Liver (tissue), 9 donors: ENCODE results near the gene RNASE7. TPM values are rescaled to one million over a fixed set of nuclear protein-coding genes. Genes with fewer than 3 reads are reported as not detected.

Experiments used
- DNase-seq: peaks from one replicate; pipeline ENCODE4 v3.0.0-alpha.2; 2017; ENCODE audit warnings: low spot score
- H3K27ac ChIP-seq, 2 donors: one replicate each; pipeline ENCODE4 v1.7.0; 2013; ENCODE audit warnings: inconsistent platforms in 2 of 2, low read length in 2 of 2, control low read depth in 1 of 2, low read depth in 1 of 2, mild to moderate bottlenecking in 1 of 2
- H3K27me3 ChIP-seq, 4 donors: one replicate each; pipeline versions ENCODE4 v1.6.1 to v1.7.0; 2013; ENCODE audit warnings: low read length in 3 of 4, inconsistent platforms in 1 of 4, mild to moderate bottlenecking in 1 of 4, moderate library complexity in 1 of 4; ENCODE audit not compliant: control insufficient read depth in 4 of 4, insufficient read depth in 4 of 4
- H3K36me3 ChIP-seq, 4 donors: one replicate each; pipeline versions ENCODE4 v1.6.1 to v1.7.0; 2013; ENCODE audit warnings: low read length in 3 of 4, mild to moderate bottlenecking in 3 of 4, low read depth in 1 of 4, moderate library complexity in 1 of 4; ENCODE audit not compliant: control insufficient read depth in 4 of 4, insufficient read depth in 3 of 4
- H3K4me1 ChIP-seq, 4 donors: one replicate each; pipeline versions ENCODE4 v1.6.1 to v1.7.0; 2013; ENCODE audit warnings: low read length in 3 of 4, mild to moderate bottlenecking in 3 of 4, moderate library complexity in 1 of 4; ENCODE audit not compliant: control insufficient read depth in 4 of 4, insufficient read depth in 4 of 4
- H3K4me3 ChIP-seq, 3 donors: one replicate each; pipeline versions ENCODE4 v1.6.1 to v1.7.0; 2013; ENCODE audit warnings: low read length in 3 of 3, control low read depth in 1 of 3, low read depth in 1 of 3, mild to moderate bottlenecking in 1 of 3
- H3K9ac ChIP-seq, 2 donors: one replicate each; pipeline ENCODE4 v1.7.0; 2013; ENCODE audit warnings: low read length in 2 of 2, mild to moderate bottlenecking in 2 of 2, moderate library complexity in 2 of 2, control low read depth in 1 of 2, low read depth in 1 of 2
- H3K9me3 ChIP-seq, 4 donors: one replicate each; pipeline versions ENCODE4 v1.6.1 to v1.7.0; 2013; ENCODE audit warnings: low read length in 3 of 4; ENCODE audit not compliant: control insufficient read depth in 4 of 4
- EGR1 ChIP-seq, 2 donors: IDR thresholded peaks; 2 replicates each; pipeline ENCODE4 v1.6.1; 2016 to 2018; ENCODE audit warnings: antibody characterized with exemption in 2 of 2, low read depth in 2 of 2
- FOXA1 ChIP-seq: IDR thresholded peaks from 2 replicates; pipeline ENCODE4 v1.6.1; 2016; ENCODE audit warnings: antibody characterized with exemption
- FOXA2 ChIP-seq: IDR thresholded peaks from 2 replicates; pipeline ENCODE4 v1.6.1; 2016; ENCODE audit warnings: antibody characterized with exemption
- GABPA ChIP-seq, 2 donors: IDR thresholded peaks in 1 of 2; conservative IDR thresholded peaks in 1 of 2; 2 replicates each; pipeline ENCODE4 v1.6.1; 2016; ENCODE audit warnings: antibody characterized with exemption in 2 of 2, mild to moderate bottlenecking in 1 of 2, moderate library complexity in 1 of 2
- HNF4A ChIP-seq, 2 donors: conservative IDR thresholded peaks; 2 replicates each; pipeline ENCODE4 v1.6.1; 2016; ENCODE audit warnings: antibody characterized with exemption in 2 of 2, mild to moderate bottlenecking in 2 of 2
- HNF4G ChIP-seq: IDR thresholded peaks from 2 replicates; pipeline ENCODE4 v1.6.1; 2016; ENCODE audit warnings: antibody characterized with exemption
- JUND ChIP-seq, 2 donors: IDR thresholded peaks; 2 replicates each; pipeline ENCODE4 v1.6.1; 2016; ENCODE audit warnings: antibody characterized with exemption in 2 of 2
- NR2F2 ChIP-seq: IDR thresholded peaks from 2 replicates; pipeline ENCODE4 v1.6.1; 2016; ENCODE audit warnings: antibody characterized with exemption
- RAD21 ChIP-seq, 2 donors: IDR thresholded peaks; 2 replicates each; pipeline ENCODE4 v1.6.1; 2016; ENCODE audit warnings: antibody characterized with exemption in 2 of 2, mild to moderate bottlenecking in 2 of 2
- RXRA ChIP-seq, 2 donors: IDR thresholded peaks; 2 replicates each; pipeline ENCODE4 v1.6.1; 2017 to 2018; ENCODE audit warnings: antibody characterized with exemption in 2 of 2, mild to moderate bottlenecking in 1 of 2
- SP1 ChIP-seq: IDR thresholded peaks from 2 replicates; pipeline ENCODE4 v1.6.1; 2018; ENCODE audit warnings: antibody characterized with exemption, mild to moderate bottlenecking
- TAF1 ChIP-seq: conservative IDR thresholded peaks from 2 replicates; pipeline ENCODE4 v1.6.1; 2016; ENCODE audit warnings: antibody characterized with exemption, mild to moderate bottlenecking
- YY1 ChIP-seq: IDR thresholded peaks from 2 replicates; pipeline ENCODE4 v1.6.1; 2016; ENCODE audit warnings: antibody characterized with exemption, mild to moderate bottlenecking
- WGBS: extraction: QIAGEN DNeasy Blood & Tissue Kit; methylation state at CpG from one replicate; pipeline ENCODE4 v1.1.7; 2013; 5-methylcytosine and 5-hydroxymethylcytosine counted together
- polyA plus RNA-seq, 2 donors: library from polyadenylated mRNA; stranded (reverse) in 1 of 2; unstranded in 1 of 2; fragments of 200-250 nt in 1 of 2; fragments of >200 nt in 1 of 2; fragmentation: Nextera tagmentation in 1 of 2; extraction: Ambion mirVana in 1 of 2; gene quantifications; one replicate each; pipeline versions ENCODE4 v1.2.1 to v1.2.3, GENCODE V29; 2013 to 2015
- total RNA-seq, 2 donors: library from RNA; depleted of rRNA; stranded (reverse); fragments of >200 nt; gene quantifications; one replicate each; pipeline ENCODE4 v1.2.3, GENCODE V29; 2014
- TF ChIP-seq, protein P1 (sequence below): IDR thresholded peaks from 2 replicates; pipeline ENCODE4 v1.6.1; 2016; ENCODE audit warnings: antibody characterized with exemption, mild to moderate bottlenecking
- TF ChIP-seq, protein P2 (sequence below): IDR thresholded peaks from 2 replicates; pipeline ENCODE4 v1.6.1; 2016; ENCODE audit warnings: antibody characterized with exemption
- TF ChIP-seq, protein P3 (sequence below): fragments of 150-350 bp; IDR thresholded peaks from 2 replicates; pipeline ENCODE4 v1.5.1; 2017; ENCODE audit warnings: improper control_type of control experiment, low read depth, low read length; ENCODE audit not compliant: missing input control
- TF ChIP-seq, protein P4 (sequence below): IDR thresholded peaks from 2 replicates; pipeline ENCODE4 v1.6.1; 2016; ENCODE audit warnings: antibody characterized with exemption
- TF ChIP-seq, protein P5 (sequence below): IDR thresholded peaks from 2 replicates; pipeline ENCODE4 v1.6.1; 2016; ENCODE audit warnings: antibody characterized with exemption
- donor health status: healthy.
- donor health status: healthy.
- donor health status: healthy.
- donor health status: healthy.
- donor health status: healthy.

RNASE7 gene
- total and polyA plus RNA-seq, 4 donors = 0.11 to 0.33 (median 0.12) TPM; not detected in 1

DNA sequence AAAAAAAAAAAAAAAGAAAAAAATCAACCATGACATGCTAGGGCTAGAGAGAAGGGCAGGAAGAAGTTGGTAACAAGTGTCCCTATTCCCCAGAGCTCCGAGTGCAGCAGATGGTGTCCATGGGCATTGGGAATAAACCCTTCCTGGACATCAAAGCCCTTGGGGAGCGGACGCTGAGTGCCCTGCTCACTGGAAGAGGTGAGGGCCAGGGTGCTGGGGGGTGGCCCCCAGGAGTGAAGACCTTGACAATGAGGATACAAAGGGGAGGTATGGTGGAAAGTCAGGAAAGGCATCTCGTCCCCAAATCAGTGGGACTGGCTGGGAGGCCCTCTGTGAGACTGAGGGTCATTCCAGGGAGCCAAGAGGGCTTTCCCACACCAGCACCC lies 44.7 kb downstream of the RNASE7 start:
- no peak overlapping the region for H3K4me3 ChIP-seq
- H3K27me3 ChIP-seq = no peaks in the 10 kb centered on the region
- H3K36me3 ChIP-seq = peaks cover 15 to 49% (median 36%) of the 10 kb centered on the region in 4 donors
- H3K4me1 ChIP-seq = peaks cover 9 to 29% (median 18%) of the 10 kb centered on the region in 4 donors
- no peak overlapping the region for H3K9ac ChIP-seq
- no peak overlapping the region for H3K27ac ChIP-seq
- H3K9me3 ChIP-seq = no peaks in the 10 kb centered on the region
- TF ChIP-seq HNF4A (conservative IDR thresholded peaks at IDR 0.05) = no peak
- no peak for TF ChIP-seq GABPA (IDR thresholded peaks at IDR 0.05 in 1 of 2, conservative IDR thresholded peaks at IDR 0.05 in 1 of 2)
- TF ChIP-seq HNF4G = no peak
- TF ChIP-seq EGR1 (IDR thresholded peaks at IDR 0.05; ENCODE audit: low read depth in 2 of 2) = no peak
- no peak for TF ChIP-seq TAF1
- no peak for TF ChIP-seq RAD21 (IDR thresholded peaks at IDR 0.05)
- TF ChIP-seq SP1 = no peak
- TF ChIP-seq RXRA (IDR thresholded peaks at IDR 0.05) = no peak
- TF ChIP-seq, protein P1, sequence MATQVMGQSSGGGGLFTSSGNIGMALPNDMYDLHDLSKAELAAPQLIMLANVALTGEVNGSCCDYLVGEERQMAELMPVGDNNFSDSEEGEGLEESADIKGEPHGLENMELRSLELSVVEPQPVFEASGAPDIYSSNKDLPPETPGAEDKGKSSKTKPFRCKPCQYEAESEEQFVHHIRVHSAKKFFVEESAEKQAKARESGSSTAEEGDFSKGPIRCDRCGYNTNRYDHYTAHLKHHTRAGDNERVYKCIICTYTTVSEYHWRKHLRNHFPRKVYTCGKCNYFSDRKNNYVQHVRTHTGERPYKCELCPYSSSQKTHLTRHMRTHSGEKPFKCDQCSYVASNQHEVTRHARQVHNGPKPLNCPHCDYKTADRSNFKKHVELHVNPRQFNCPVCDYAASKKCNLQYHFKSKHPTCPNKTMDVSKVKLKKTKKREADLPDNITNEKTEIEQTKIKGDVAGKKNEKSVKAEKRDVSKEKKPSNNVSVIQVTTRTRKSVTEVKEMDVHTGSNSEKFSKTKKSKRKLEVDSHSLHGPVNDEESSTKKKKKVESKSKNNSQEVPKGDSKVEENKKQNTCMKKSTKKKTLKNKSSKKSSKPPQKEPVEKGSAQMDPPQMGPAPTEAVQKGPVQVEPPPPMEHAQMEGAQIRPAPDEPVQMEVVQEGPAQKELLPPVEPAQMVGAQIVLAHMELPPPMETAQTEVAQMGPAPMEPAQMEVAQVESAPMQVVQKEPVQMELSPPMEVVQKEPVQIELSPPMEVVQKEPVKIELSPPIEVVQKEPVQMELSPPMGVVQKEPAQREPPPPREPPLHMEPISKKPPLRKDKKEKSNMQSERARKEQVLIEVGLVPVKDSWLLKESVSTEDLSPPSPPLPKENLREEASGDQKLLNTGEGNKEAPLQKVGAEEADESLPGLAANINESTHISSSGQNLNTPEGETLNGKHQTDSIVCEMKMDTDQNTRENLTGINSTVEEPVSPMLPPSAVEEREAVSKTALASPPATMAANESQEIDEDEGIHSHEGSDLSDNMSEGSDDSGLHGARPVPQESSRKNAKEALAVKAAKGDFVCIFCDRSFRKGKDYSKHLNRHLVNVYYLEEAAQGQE = no peak
- TF ChIP-seq, protein P2, sequence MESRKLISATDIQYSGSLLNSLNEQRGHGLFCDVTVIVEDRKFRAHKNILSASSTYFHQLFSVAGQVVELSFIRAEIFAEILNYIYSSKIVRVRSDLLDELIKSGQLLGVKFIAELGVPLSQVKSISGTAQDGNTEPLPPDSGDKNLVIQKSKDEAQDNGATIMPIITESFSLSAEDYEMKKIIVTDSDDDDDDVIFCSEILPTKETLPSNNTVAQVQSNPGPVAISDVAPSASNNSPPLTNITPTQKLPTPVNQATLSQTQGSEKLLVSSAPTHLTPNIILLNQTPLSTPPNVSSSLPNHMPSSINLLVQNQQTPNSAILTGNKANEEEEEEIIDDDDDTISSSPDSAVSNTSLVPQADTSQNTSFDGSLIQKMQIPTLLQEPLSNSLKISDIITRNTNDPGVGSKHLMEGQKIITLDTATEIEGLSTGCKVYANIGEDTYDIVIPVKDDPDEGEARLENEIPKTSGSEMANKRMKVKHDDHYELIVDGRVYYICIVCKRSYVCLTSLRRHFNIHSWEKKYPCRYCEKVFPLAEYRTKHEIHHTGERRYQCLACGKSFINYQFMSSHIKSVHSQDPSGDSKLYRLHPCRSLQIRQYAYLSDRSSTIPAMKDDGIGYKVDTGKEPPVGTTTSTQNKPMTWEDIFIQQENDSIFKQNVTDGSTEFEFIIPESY = no peak
- no peak for TF ChIP-seq NR2F2
- TF ChIP-seq, protein P3, sequence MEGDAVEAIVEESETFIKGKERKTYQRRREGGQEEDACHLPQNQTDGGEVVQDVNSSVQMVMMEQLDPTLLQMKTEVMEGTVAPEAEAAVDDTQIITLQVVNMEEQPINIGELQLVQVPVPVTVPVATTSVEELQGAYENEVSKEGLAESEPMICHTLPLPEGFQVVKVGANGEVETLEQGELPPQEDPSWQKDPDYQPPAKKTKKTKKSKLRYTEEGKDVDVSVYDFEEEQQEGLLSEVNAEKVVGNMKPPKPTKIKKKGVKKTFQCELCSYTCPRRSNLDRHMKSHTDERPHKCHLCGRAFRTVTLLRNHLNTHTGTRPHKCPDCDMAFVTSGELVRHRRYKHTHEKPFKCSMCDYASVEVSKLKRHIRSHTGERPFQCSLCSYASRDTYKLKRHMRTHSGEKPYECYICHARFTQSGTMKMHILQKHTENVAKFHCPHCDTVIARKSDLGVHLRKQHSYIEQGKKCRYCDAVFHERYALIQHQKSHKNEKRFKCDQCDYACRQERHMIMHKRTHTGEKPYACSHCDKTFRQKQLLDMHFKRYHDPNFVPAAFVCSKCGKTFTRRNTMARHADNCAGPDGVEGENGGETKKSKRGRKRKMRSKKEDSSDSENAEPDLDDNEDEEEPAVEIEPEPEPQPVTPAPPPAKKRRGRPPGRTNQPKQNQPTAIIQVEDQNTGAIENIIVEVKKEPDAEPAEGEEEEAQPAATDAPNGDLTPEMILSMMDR = no peak
- no peak for TF ChIP-seq YY1
- TF ChIP-seq FOXA1 = no peak
- TF ChIP-seq FOXA2 = no peak
- no peak for TF ChIP-seq JUND (IDR thresholded peaks at IDR 0.05)
- TF ChIP-seq, protein P4, sequence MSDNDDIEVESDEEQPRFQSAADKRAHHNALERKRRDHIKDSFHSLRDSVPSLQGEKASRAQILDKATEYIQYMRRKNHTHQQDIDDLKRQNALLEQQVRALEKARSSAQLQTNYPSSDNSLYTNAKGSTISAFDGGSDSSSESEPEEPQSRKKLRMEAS = no peak
- TF ChIP-seq, protein P5, sequence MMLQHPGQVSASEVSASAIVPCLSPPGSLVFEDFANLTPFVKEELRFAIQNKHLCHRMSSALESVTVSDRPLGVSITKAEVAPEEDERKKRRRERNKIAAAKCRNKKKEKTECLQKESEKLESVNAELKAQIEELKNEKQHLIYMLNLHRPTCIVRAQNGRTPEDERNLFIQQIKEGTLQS = no peak
- 90% methylated on average over 4 of the region's 4 CpGs for WGBS
- DNase-seq = no peak
